AG09309 (cell line): ENCODE results near the gene KTI12.
"Not testable (repeated sequence)": the region's sequence is repeated elsewhere in the genome, so short reads cannot be mapped to it uniquely, and the experiment has no call there.

Experiments
- DNase-seq: peaks from one replicate; pipeline ENCODE4 v3.0.0-alpha.2; 2010; ENCODE audit warnings: low read depth
- H3K4me3 ChIP-seq: 2 replicates; pipeline ENCODE4 v1.5.1; 2011; ENCODE audit warnings: mild to moderate bottlenecking, low read depth, low read length, moderate library complexity; ENCODE audit not compliant: control insufficient read depth
- CTCF ChIP-seq: IDR thresholded peaks from 2 replicates; pipeline ENCODE4 v1.5.1; 2011; ENCODE audit warnings: mild to moderate bottlenecking, low read depth, low read length, inconsistent platforms; ENCODE audit not compliant: insufficient read depth, control insufficient read depth; ENCODE audit errors: missing control alignments

KTI12 gene

DNA sequence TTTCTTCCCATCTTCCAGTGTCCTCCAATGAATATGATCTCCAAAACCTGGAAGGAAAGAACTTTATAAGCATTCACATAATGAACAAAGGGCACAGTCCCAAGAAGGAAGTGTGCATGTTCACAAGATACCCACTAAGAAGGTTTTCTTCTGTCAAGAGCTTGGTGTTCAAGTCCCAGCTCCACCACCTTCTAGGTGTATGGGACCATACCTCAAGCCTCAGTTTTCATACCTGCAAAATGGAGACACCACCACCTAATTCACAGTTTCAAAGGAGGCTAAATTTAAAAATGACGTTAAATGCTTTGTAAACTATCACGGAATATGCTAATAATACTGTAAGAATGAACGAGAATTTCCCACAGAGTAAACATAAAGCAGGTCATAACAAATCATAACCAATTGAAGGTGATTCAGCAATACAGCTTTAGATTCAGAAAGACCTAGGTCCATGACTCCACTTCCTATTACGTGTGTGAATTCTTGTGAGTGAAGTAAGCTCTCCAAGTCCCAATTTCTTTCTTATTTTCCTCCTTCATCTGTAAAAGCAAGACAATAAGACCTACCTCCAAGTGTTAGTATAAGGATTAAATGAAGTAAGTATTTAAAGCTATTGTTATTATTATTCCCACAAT lies 8.1 kb upstream of the KTI12 start:
- DNase-seq, result no peak
- H3K4me3 ChIP-seq, result no peak overlapping the region
- TF ChIP-seq CTCF, result no peak

DNA sequence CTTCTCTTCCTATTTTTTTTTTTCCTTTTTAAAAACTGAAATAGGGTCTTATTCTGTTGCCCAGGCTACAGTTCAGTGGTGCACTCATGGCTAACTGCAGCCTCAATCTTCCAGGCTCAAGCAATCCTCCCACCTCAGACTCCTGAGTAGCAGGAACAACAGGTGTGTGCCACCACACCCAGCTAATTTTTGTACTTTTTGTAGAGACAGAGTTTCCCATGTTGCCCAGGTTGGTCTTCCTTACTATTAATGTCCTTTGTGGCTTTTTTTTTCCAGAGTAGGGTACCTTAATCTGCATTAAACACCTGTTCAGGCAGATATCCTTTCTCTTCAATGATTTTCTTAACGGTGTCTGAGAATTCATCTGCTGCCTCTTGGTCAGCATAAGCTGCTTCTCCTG lies 4.3 kb upstream of the KTI12 start:
- TF ChIP-seq CTCF, result no peak
- no peak for DNase-seq
- no peak overlapping the region for H3K4me3 ChIP-seq

DNA sequence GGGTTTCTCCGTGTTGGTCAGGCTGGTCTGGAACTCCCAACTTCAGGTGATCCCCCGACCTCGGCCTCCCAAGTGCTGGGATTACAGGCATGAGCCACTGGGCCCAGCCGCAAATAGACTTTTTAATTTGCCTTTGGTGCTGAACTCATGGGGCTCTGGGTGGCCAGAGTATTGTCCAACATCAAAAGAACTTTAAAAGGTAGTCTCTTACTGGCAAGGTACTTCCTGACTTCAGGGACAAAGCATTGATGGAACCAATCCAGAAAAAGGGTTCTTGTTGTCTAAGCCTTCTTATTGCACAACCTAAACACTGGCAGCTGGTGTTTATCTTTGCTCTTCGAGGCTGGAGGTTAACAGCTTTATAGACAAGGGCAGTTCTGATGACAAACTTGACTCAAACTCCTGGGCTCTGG lies 3.8 kb upstream of the KTI12 start:
- DNase-seq, result no peak
- no peak for TF ChIP-seq CTCF

GRCh38 chr1:52034050-52034384 lies 407 bp upstream of the KTI12 start:
- no peak for DNase-seq
- no peak for TF ChIP-seq CTCF
- H3K4me3 ChIP-seq, result no peak overlapping the region

More for the DNA sequence above, 3.8 kb upstream of the KTI12 start:
- H3K4me3 ChIP-seq, result no peak overlapping the region

DNA sequence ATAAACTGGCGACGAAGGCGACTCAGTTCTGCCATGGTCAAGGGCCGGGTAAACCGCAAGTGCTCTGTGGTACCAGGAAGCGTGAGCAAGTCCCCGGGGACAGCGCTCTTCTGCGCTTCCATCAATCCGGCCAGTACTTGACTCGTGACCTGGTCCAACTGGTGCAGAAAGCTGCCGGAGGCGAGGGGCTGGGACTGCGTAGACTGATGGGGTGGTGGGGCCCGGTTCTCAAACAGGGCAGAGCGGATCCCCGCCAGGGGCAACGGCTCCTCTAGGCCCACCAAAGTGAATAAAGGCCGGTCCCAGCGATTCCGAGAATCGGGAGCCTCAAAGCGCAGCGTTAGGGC lies 852 bp downstream of the KTI12 start:
- no peak for TF ChIP-seq CTCF
- peak overlapping the region; percentile 79 for H3K4me3 ChIP-seq
- DNase-seq, result no peak

DNA sequence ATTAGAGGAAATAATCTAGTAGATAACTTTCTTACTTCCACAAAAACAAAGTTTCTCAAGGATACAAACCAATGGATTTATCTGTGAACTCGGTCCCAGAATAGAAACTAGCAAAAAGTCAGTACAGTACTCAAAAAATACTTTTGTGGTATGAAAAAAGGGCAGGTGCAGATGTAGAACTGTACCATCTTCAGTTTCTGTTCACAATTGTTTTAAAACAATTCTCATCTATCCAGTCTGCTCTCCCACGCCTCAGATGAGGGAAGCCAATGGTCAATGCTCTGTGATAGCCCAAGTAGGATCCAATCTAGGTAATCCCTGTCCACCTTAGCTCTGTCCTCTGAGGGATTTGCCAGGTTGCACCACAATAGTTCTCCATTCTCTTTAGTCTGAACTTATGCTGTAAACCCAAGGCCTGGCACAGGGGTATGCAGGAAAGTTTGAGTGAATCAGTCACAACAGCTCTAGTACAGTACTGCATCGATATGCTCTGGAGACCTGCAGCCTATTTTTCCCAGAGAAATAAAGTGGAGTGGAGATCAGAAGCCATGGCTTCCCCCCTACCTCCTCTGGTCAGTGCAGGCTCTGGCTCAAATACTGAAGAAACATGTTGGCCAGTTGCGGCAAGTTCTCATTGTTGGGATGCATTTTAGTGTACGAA lies 1.4 kb downstream of the KTI12 start:
- DNase-seq, result no peak
- H3K4me3 ChIP-seq, result peak overlapping the region; percentile 79
- no peak for TF ChIP-seq CTCF

GRCh38 chr1:52028839-52029238 lies 4.8 kb downstream of the KTI12 start:
- DNase-seq, result not testable (repeated sequence)

More at GRCh38 chr1:52028839-52029238, 4.8 kb downstream of the KTI12 start:
- H3K4me3 ChIP-seq, result not testable (repeated sequence)
